H9 (cell line): ENCODE data around the gene VSTM4. TPM values are rescaled to one million over a fixed set of nuclear protein-coding genes. Genes with fewer than 3 reads are reported as not detected.

Source experiments
- DNase-seq: peaks from one replicate; pipeline ENCODE4 v3.0.0-alpha.2; 2017
- H2AFZ ChIP-seq: one replicate; pipeline ENCODE4 v1.6.1; 2013; ENCODE audit warnings: mild to moderate bottlenecking, low read length, control low read depth, moderate library complexity
- H2AK5ac ChIP-seq: 2 replicates; pipeline ENCODE4 v1.6.1; 2013; ENCODE audit warnings: low read length, control low read depth, mixed read lengths; ENCODE audit not compliant: insufficient read length
- H2BK120ac ChIP-seq: one replicate; pipeline ENCODE4 v1.6.1; 2013; ENCODE audit warnings: low read depth, mild to moderate bottlenecking, low read length, control low read depth, inconsistent platforms; ENCODE audit not compliant: poor library complexity, severe bottlenecking
- H2BK12ac ChIP-seq: 2 replicates; pipeline ENCODE4 v1.6.1; 2013; ENCODE audit warnings: low read length, control low read depth, mixed read lengths, low read depth; ENCODE audit not compliant: insufficient read length
- H2BK15ac ChIP-seq: 2 replicates; pipeline ENCODE4 v1.6.1; 2013; ENCODE audit warnings: low read depth, low read length, control low read depth
- H2BK20ac ChIP-seq: one replicate; pipeline ENCODE4 v1.6.1; 2013; ENCODE audit warnings: low read depth, mild to moderate bottlenecking, low read length, control low read depth, inconsistent platforms; ENCODE audit not compliant: poor library complexity, severe bottlenecking
- H2BK5ac ChIP-seq: 2 replicates; pipeline ENCODE4 v1.6.1; 2013; ENCODE audit warnings: low read length, control low read depth, mixed read lengths; ENCODE audit not compliant: insufficient read length
- H3K14ac ChIP-seq: 2 replicates; pipeline ENCODE4 v1.6.1; 2013; ENCODE audit warnings: low read length, control low read depth; ENCODE audit not compliant: insufficient read depth
- H3K18ac ChIP-seq: 2 replicates; pipeline ENCODE4 v1.6.1; 2013; ENCODE audit warnings: low read depth, mild to moderate bottlenecking, mixed read lengths, low read length, control low read depth; ENCODE audit not compliant: insufficient read length
- H3K23ac ChIP-seq: 2 replicates; pipeline ENCODE4 v1.6.1; 2013; ENCODE audit warnings: low read length, control low read depth, mixed read lengths, low read depth; ENCODE audit not compliant: insufficient read length
- H3K23me2 ChIP-seq: 2 replicates; pipeline ENCODE4 v1.6.1; 2013; ENCODE audit warnings: low read depth, mild to moderate bottlenecking, mixed read lengths, low read length, control low read depth; ENCODE audit not compliant: insufficient read length, poor library complexity, severe bottlenecking
- H3K27ac ChIP-seq: 2 replicates; pipeline ENCODE4 v1.5.1; 2013; ENCODE audit warnings: low read length, control low read depth, mixed read lengths, low read depth; ENCODE audit not compliant: insufficient read length
- H3K27me3 ChIP-seq: 2 replicates; pipeline ENCODE4 v1.6.1; 2013; ENCODE audit warnings: low read length, control low read depth, inconsistent platforms; ENCODE audit not compliant: insufficient read depth
- H3K4ac ChIP-seq: 2 replicates; pipeline ENCODE4 v1.6.1; 2013; ENCODE audit warnings: low read depth, mild to moderate bottlenecking, control low read depth, inconsistent platforms, low read length, moderate library complexity
- H3K4me1 ChIP-seq: 2 replicates; pipeline ENCODE4 v1.6.1; 2013; ENCODE audit warnings: low read length, control low read depth, inconsistent platforms; ENCODE audit not compliant: insufficient read depth
- H3K4me2 ChIP-seq: 2 replicates; pipeline ENCODE4 v1.6.1; 2013; ENCODE audit warnings: low read length, control low read depth, mixed read lengths; ENCODE audit not compliant: insufficient read length, insufficient read depth
- H3K56ac ChIP-seq: 2 replicates; pipeline ENCODE4 v1.6.1; 2013; ENCODE audit warnings: low read depth, mild to moderate bottlenecking, mixed read lengths, low read length, control low read depth; ENCODE audit not compliant: insufficient read length
- H3K79me1 ChIP-seq: 2 replicates; pipeline ENCODE4 v1.6.1; 2013; ENCODE audit warnings: low read depth, mild to moderate bottlenecking, moderate library complexity, low read length, control low read depth, inconsistent platforms; ENCODE audit not compliant: insufficient read depth, poor library complexity, severe bottlenecking
- H3K79me2 ChIP-seq: 2 replicates; pipeline ENCODE4 v1.6.1; 2013; ENCODE audit warnings: low read length, control low read depth, inconsistent platforms; ENCODE audit not compliant: insufficient read depth
- H3K9ac ChIP-seq: 2 replicates; pipeline ENCODE4 v1.6.1; 2013; ENCODE audit warnings: low read length, control low read depth, mixed read lengths; ENCODE audit not compliant: insufficient read length; ENCODE audit errors: extremely low read depth
- H3K9me3 ChIP-seq: one replicate; pipeline ENCODE4 v1.6.1; 2013; ENCODE audit warnings: low read depth, low read length, inconsistent platforms; ENCODE audit not compliant: control insufficient read depth
- H3T11ph ChIP-seq: one replicate; pipeline ENCODE4 v1.6.1; 2013; ENCODE audit warnings: mild to moderate bottlenecking, low read length, control low read depth, inconsistent platforms
- H4K20me1 ChIP-seq: one replicate; pipeline ENCODE4 v1.6.1; 2013; ENCODE audit not compliant: control insufficient read depth, insufficient read length, insufficient read depth
- H4K5ac ChIP-seq: 2 replicates; pipeline ENCODE4 v1.6.1; 2013; ENCODE audit warnings: low read depth, mild to moderate bottlenecking, mixed read lengths, low read length, control low read depth; ENCODE audit not compliant: insufficient read length
- H4K8ac ChIP-seq: replicated peaks from 2 replicates; pipeline ENCODE4 v1.6.1; 2013; ENCODE audit warnings: low read length, control low read depth, mixed read lengths, low read depth; ENCODE audit not compliant: insufficient read length
- H4K91ac ChIP-seq: 2 replicates; pipeline ENCODE4 v1.6.1; 2013; ENCODE audit warnings: low read depth, mild to moderate bottlenecking, moderate library complexity, mixed read lengths, low read length, control low read depth; ENCODE audit not compliant: insufficient read length
- H3K27ac Mint-ChIP-seq, 3 experiments: 2 replicates in 2 of 3; 3 replicates in 1 of 3; pipeline ENCODE4 v1.8.0; 2020 to 2021; ENCODE audit warnings: mixed read lengths in 3 of 3, mild to moderate bottlenecking in 1 of 3, moderate library complexity in 1 of 3
- H3K27me3 Mint-ChIP-seq: 2 replicates; pipeline ENCODE4 v1.8.0; 2021; ENCODE audit warnings: low read depth, mild to moderate bottlenecking, moderate library complexity, mixed read lengths
- H3K36me3 Mint-ChIP-seq, 3 experiments: 2 replicates in 2 of 3; 3 replicates in 1 of 3; pipeline ENCODE4 v1.8.0; 2020 to 2021; ENCODE audit warnings: low read depth in 3 of 3, mixed read lengths in 3 of 3; ENCODE audit not compliant: insufficient read depth in 1 of 3
- H3K4me1 Mint-ChIP-seq, 2 experiments: 2 replicates each; pipeline ENCODE4 v1.8.0; 2020; ENCODE audit warnings: mixed read lengths in 2 of 2
- H3K4me3 Mint-ChIP-seq, 2 experiments: 2 replicates in 1 of 2; 3 replicates in 1 of 2; pipeline ENCODE4 v1.8.0; 2020 to 2021; ENCODE audit warnings: mild to moderate bottlenecking in 2 of 2, mixed read lengths in 2 of 2, moderate library complexity in 1 of 2
- H3K9me3 Mint-ChIP-seq, 2 experiments: 2 replicates in 1 of 2; 3 replicates in 1 of 2; pipeline ENCODE4 v1.8.0; 2020; ENCODE audit warnings: mild to moderate bottlenecking in 2 of 2, mixed read lengths in 2 of 2, moderate library complexity in 1 of 2
- WGBS: extraction: QIAGEN DNeasy Blood & Tissue Kit; methylation state at CpG from one replicate; pipeline ENCODE4 v1.1.7; 2013; ENCODE audit warnings: missing lambda C conversion rate, low lambda C conversion rate, mixed read lengths; ENCODE audit not compliant: insufficient read length; ENCODE audit errors: extremely low coverage; 5-methylcytosine and 5-hydroxymethylcytosine counted together
- total RNA-seq: library from RNA; stranded (reverse); gene quantifications from 2 replicates; pipeline ENCODE4 v1.2.1, GENCODE V29; 2021
- TF ChIP-seq, protein P1 (sequence below): fragments of 200-600 bp; sonication (generic); conservative IDR thresholded peaks from 3 replicates; pipeline ENCODE4 v1.8.0; 2021; ENCODE audit warnings: antibody characterized with exemption, mild to moderate bottlenecking

VSTM4 gene
- total RNA-seq, 1 experiment from 2014 or later = 0.44 TPM

GRCh38 chr10:49081547-49082275 lies 33.6 kb downstream of the VSTM4 start:
- Histone ChIP-seq H3T11ph (no peak overlapping the region), H3K79me1 (no peaks in the 10 kb centered on the region), H3K4me2 (no peak overlapping the region), H2BK12ac (no peak overlapping the region), H3K4ac (no peak overlapping the region), H3K18ac (no peak overlapping the region), H3K9me3 (no peaks in the 10 kb centered on the region), H3K79me2 (no peaks in the 10 kb centered on the region), H4K8ac (no peak overlapping the region), H2AK5ac (no peak overlapping the region), H3K56ac (no peak overlapping the region), H2AFZ (no peak overlapping the region), H3K23me2 (no peaks in the 10 kb centered on the region), H2BK20ac (no peak overlapping the region), H3K14ac (no peak overlapping the region; the same call in 1 of the 2 replicates), H3K23ac (no peak overlapping the region), H4K91ac (no peak overlapping the region), H2BK120ac (no peak overlapping the region), H3K4me1 (peaks cover 3% of the 10 kb centered on the region; the same call in 1 of the 2 replicates), H3K27ac (no peak overlapping the region), H4K20me1 (no peaks in the 10 kb centered on the region), H3K27me3 (no peaks in the 10 kb centered on the region; the same call in 1 of the 2 replicates), H3K9ac (no peak overlapping the region), H2BK15ac (no peak overlapping the region), H2BK5ac (no peak overlapping the region), H4K5ac (no peak overlapping the region)
- Mint-ChIP-seq H3K4me3 (no peak overlapping the region; a peak in 1 of 5 replicates), H3K36me3 (peaks cover 0 to 5% (median 4%) of the 10 kb centered on the region in 3 experiments; a peak in 3 of 7 replicates), H3K27ac (peak overlapping the region; percentile 83 to 95 (median 87)), H3K27me3 (peaks cover 14% of the 10 kb centered on the region), H3K4me1 (peaks cover 23 to 27% of the 10 kb centered on the region in 2 experiments), H3K9me3 (peaks cover 5 to 11% of the 10 kb centered on the region in 2 experiments)
- no CpG with 5 or more reads among the region's 9 CpGs for WGBS
- TF ChIP-seq, protein P1, sequence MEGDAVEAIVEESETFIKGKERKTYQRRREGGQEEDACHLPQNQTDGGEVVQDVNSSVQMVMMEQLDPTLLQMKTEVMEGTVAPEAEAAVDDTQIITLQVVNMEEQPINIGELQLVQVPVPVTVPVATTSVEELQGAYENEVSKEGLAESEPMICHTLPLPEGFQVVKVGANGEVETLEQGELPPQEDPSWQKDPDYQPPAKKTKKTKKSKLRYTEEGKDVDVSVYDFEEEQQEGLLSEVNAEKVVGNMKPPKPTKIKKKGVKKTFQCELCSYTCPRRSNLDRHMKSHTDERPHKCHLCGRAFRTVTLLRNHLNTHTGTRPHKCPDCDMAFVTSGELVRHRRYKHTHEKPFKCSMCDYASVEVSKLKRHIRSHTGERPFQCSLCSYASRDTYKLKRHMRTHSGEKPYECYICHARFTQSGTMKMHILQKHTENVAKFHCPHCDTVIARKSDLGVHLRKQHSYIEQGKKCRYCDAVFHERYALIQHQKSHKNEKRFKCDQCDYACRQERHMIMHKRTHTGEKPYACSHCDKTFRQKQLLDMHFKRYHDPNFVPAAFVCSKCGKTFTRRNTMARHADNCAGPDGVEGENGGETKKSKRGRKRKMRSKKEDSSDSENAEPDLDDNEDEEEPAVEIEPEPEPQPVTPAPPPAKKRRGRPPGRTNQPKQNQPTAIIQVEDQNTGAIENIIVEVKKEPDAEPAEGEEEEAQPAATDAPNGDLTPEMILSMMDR = no peak
- peak; percentile 35 for DNase-seq
